Measurements from ENCODE around the gene GRID2.

GRCh38 chr4:92328095-92328494 lies 24.3 kb downstream of the GRID2 start:
- TF ChIP-seq POLR2A (IDR thresholded peaks at IDR 0.05; ENCODE audit: low read length) (no peak), GATA1 (IDR thresholded peaks at IDR 0.05; ENCODE audit: low read depth, low read length) (no peak)

All from erythroblast (primary cell).